Trophoblast cell (in vitro differentiated cells and primary cell): ENCODE measurements around the gene CACNA2D4.

Experiments
- DNase-seq, 2 donors: peaks; one replicate each; pipeline ENCODE4 v3.0.0-alpha.2; 2016
- H2AFZ ChIP-seq: 2 replicates; pipeline ENCODE4 v1.6.1; 2013; ENCODE audit warnings: low read length, moderate library complexity, mild to moderate bottlenecking; ENCODE audit not compliant: insufficient read depth, poor library complexity
- H2AK5ac ChIP-seq: 2 replicates; pipeline ENCODE4 v1.6.1; 2013; ENCODE audit warnings: mild to moderate bottlenecking, low read length
- H2BK120ac ChIP-seq: 2 replicates; pipeline ENCODE4 v1.6.1; 2013; ENCODE audit warnings: low read length, mild to moderate bottlenecking, moderate library complexity; ENCODE audit not compliant: insufficient read depth, poor library complexity
- H2BK12ac ChIP-seq: 2 replicates; pipeline ENCODE4 v1.6.1; 2013; ENCODE audit warnings: mild to moderate bottlenecking, low read length, moderate library complexity
- H2BK5ac ChIP-seq: 2 replicates; pipeline ENCODE4 v1.6.1; 2013; ENCODE audit warnings: low read length, low read depth, moderate library complexity, mild to moderate bottlenecking; ENCODE audit not compliant: poor library complexity
- H3K14ac ChIP-seq: 2 replicates; pipeline ENCODE4 v1.6.1; 2013; ENCODE audit warnings: mild to moderate bottlenecking, low read length
- H3K18ac ChIP-seq: 2 replicates; pipeline ENCODE4 v1.6.1; 2013; ENCODE audit warnings: mild to moderate bottlenecking, low read length
- H3K23ac ChIP-seq: 2 replicates; pipeline ENCODE4 v1.6.1; 2013; ENCODE audit warnings: low read length
- H3K27ac ChIP-seq: 2 replicates; pipeline ENCODE4 v1.5.1; 2013; ENCODE audit warnings: low read depth, mild to moderate bottlenecking, inconsistent platforms, low read length, moderate library complexity
- H3K27me3 ChIP-seq: 2 replicates; pipeline ENCODE4 v1.6.1; 2013; ENCODE audit warnings: inconsistent platforms, mild to moderate bottlenecking, low read length, moderate library complexity; ENCODE audit not compliant: insufficient read depth
- H3K36me3 ChIP-seq, 2 experiments: 1 replicate in 1 of 2; 2 replicates in 1 of 2; pipeline ENCODE4 v1.6.1; 2013; ENCODE audit warnings: low read length in 2 of 2, mild to moderate bottlenecking in 2 of 2, moderate library complexity in 1 of 2; ENCODE audit not compliant: insufficient read depth in 2 of 2, control insufficient read depth in 1 of 2
- H3K4ac ChIP-seq: 2 replicates; pipeline ENCODE4 v1.6.1; 2013; ENCODE audit warnings: low read depth, mild to moderate bottlenecking, low read length, moderate library complexity
- H3K4me1 ChIP-seq, 2 experiments: 1 replicate in 1 of 2; 2 replicates in 1 of 2; pipeline ENCODE4 v1.6.1; 2013; ENCODE audit warnings: low read length in 2 of 2, mild to moderate bottlenecking in 2 of 2, moderate library complexity in 1 of 2; ENCODE audit not compliant: insufficient read depth in 2 of 2, control insufficient read depth in 1 of 2
- H3K4me2 ChIP-seq: 2 replicates; pipeline ENCODE4 v1.6.1; 2013; ENCODE audit warnings: inconsistent platforms, mild to moderate bottlenecking, low read length, moderate library complexity
- H3K4me3 ChIP-seq: 2 replicates; pipeline ENCODE4 v1.5.1; 2013; ENCODE audit warnings: mild to moderate bottlenecking, low read depth, low read length, inconsistent platforms
- H3K79me1 ChIP-seq: one replicate; pipeline ENCODE4 v1.6.1; 2013; ENCODE audit warnings: low read length
- H3K79me2 ChIP-seq: 2 replicates; pipeline ENCODE4 v1.6.1; 2013; ENCODE audit warnings: low read length, mild to moderate bottlenecking; ENCODE audit not compliant: control insufficient read depth, insufficient read depth, poor library complexity
- H3K9ac ChIP-seq: 2 replicates; pipeline ENCODE4 v1.6.1; 2013; ENCODE audit warnings: mild to moderate bottlenecking, low read length
- H3K9me3 ChIP-seq: 2 replicates; pipeline ENCODE4 v1.6.1; 2013; ENCODE audit warnings: low read depth, mild to moderate bottlenecking, control low read depth, inconsistent platforms, low read length; ENCODE audit not compliant: insufficient read depth
- H4K12ac ChIP-seq: 2 replicates; pipeline ENCODE4 v1.6.1; 2013; ENCODE audit warnings: low read depth, mild to moderate bottlenecking, low read length, moderate library complexity
- H4K8ac ChIP-seq: 2 replicates; pipeline ENCODE4 v1.6.1; 2013; ENCODE audit warnings: low read depth, mild to moderate bottlenecking, low read length, moderate library complexity
- H4K91ac ChIP-seq: one replicate; pipeline ENCODE4 v1.6.1; 2013; ENCODE audit warnings: low read depth, mild to moderate bottlenecking, low read length, moderate library complexity
- WGBS: extraction: QIAGEN DNeasy Blood & Tissue Kit; methylation state at CpG from one replicate; pipeline ENCODE4 v1.1.7; 2013; ENCODE audit warnings: missing lambda C conversion rate; ENCODE audit not compliant: insufficient read length, insufficient coverage; ENCODE audit errors: extremely low coverage; 5-methylcytosine and 5-hydroxymethylcytosine counted together

The CACNA2D4 gene

GRCh38 chr12:1882405-1882804 lies 36.0 kb downstream of the CACNA2D4 start:
- Histone ChIP-seq H3K9me3 (peaks cover 6% of the 10 kb centered on the region), H2BK12ac (no peak overlapping the region), H3K18ac (no peak overlapping the region), H3K4me2 (no peak overlapping the region), H3K79me1 (no peaks in the 10 kb centered on the region), H3K4ac (no peak overlapping the region), H3K14ac (no peak overlapping the region), H2AFZ (no peak overlapping the region), H2BK120ac (no peak overlapping the region), H4K8ac (no peak overlapping the region), H2BK5ac (no peak overlapping the region), H3K79me2 (no peaks in the 10 kb centered on the region), H2AK5ac (no peak overlapping the region), H3K4me3 (no peak overlapping the region), H3K27ac (no peak overlapping the region), H3K27me3 (no peaks in the 10 kb centered on the region), H4K12ac (no peak overlapping the region), H3K23ac (no peak overlapping the region), H3K4me1 (no peaks in the 10 kb centered on the region), H3K9ac (no peak overlapping the region), H3K36me3 (no peaks in the 10 kb centered on the region), H4K91ac (no peak overlapping the region)
- no CpG with 5 or more reads among the region's 8 CpGs for WGBS
- DNase-seq: no peak

- Histone ChIP-seq H3K79me2 (no peaks in the 10 kb centered on the region), H4K91ac (no peak overlapping the region), H3K4me2 (no peak overlapping the region), H2BK12ac (no peak overlapping the region), H4K12ac (no peak overlapping the region), H3K27ac (no peak overlapping the region), H3K4me3 (no peak overlapping the region), H3K27me3 (no peaks in the 10 kb centered on the region), H3K9me3 (peaks cover 6% of the 10 kb centered on the region), H3K36me3 (no peaks in the 10 kb centered on the region), H4K8ac (no peak overlapping the region), H3K23ac (no peak overlapping the region), H3K79me1 (no peaks in the 10 kb centered on the region), H3K4ac (no peak overlapping the region), H3K4me1 (no peaks in the 10 kb centered on the region), H2BK5ac (no peak overlapping the region), H3K14ac (no peak overlapping the region), H3K18ac (no peak overlapping the region), H2BK120ac (no peak overlapping the region), H2AK5ac (no peak overlapping the region), H2AFZ (no peak overlapping the region), H3K9ac (no peak overlapping the region)
- WGBS: no CpG with 5 or more reads among the region's 3 CpGs
- no peak for DNase-seq
Observed at GRCh38 chr12:1881936-1882335, 36.5 kb downstream of the CACNA2D4 start.

GRCh38 chr12:1881301-1881700 lies 37.2 kb downstream of the CACNA2D4 start:
- no peak overlapping the region for H2BK5ac ChIP-seq
- no CpG with 5 or more reads among the region's 8 CpGs for WGBS
- H4K12ac ChIP-seq: no peak overlapping the region
- H3K9me3 ChIP-seq: peaks cover 3% of the 10 kb centered on the region
- no peaks in the 10 kb centered on the region for H3K79me2 ChIP-seq
- no peak overlapping the region for H3K9ac ChIP-seq
- H3K14ac ChIP-seq: no peak overlapping the region
- H3K79me1 ChIP-seq: no peaks in the 10 kb centered on the region
- no peak overlapping the region for H2BK12ac ChIP-seq
- DNase-seq: no peak
- H3K27me3 ChIP-seq: no peaks in the 10 kb centered on the region
- no peak overlapping the region for H3K23ac ChIP-seq
- H2AK5ac ChIP-seq: no peak overlapping the region
- no peak overlapping the region for H2BK120ac ChIP-seq
- H3K4me3 ChIP-seq: no peak overlapping the region
- H2AFZ ChIP-seq: no peak overlapping the region
- no peak overlapping the region for H4K8ac ChIP-seq
- no peak overlapping the region for H3K18ac ChIP-seq
- H3K4me1 ChIP-seq: no peaks in the 10 kb centered on the region
- H3K27ac ChIP-seq: no peak overlapping the region
- no peak overlapping the region for H4K91ac ChIP-seq
- H3K4me2 ChIP-seq: no peak overlapping the region
- H3K4ac ChIP-seq: no peak overlapping the region
- H3K36me3 ChIP-seq: no peaks in the 10 kb centered on the region

- no peak overlapping the region for H4K12ac ChIP-seq
- H3K14ac ChIP-seq: no peak overlapping the region
- H3K79me2 ChIP-seq: no peaks in the 10 kb centered on the region
- no peak overlapping the region for H3K9ac ChIP-seq
- H3K36me3 ChIP-seq: no peaks in the 10 kb centered on the region
- no peak overlapping the region for H4K8ac ChIP-seq
- H3K18ac ChIP-seq: no peak overlapping the region
- no CpG with 5 or more reads among the region's 7 CpGs for WGBS
- H2BK120ac ChIP-seq: no peak overlapping the region
- H3K27ac ChIP-seq: no peak overlapping the region
- no peaks in the 10 kb centered on the region for H3K4me1 ChIP-seq
- no peaks in the 10 kb centered on the region for H3K79me1 ChIP-seq
- H3K23ac ChIP-seq: no peak overlapping the region
- H2AFZ ChIP-seq: no peak overlapping the region
- H3K4me3 ChIP-seq: no peak overlapping the region
- peaks cover 2% of the 10 kb centered on the region for H3K9me3 ChIP-seq
- H3K27me3 ChIP-seq: no peaks in the 10 kb centered on the region
- H2BK12ac ChIP-seq: no peak overlapping the region
- DNase-seq: no peak
- H2AK5ac ChIP-seq: no peak overlapping the region
- H3K4ac ChIP-seq: no peak overlapping the region
- no peak overlapping the region for H2BK5ac ChIP-seq
- H3K4me2 ChIP-seq: no peak overlapping the region
- H4K91ac ChIP-seq: no peak overlapping the region
Observed at GRCh38 chr12:1880876-1881275, 37.6 kb downstream of the CACNA2D4 start.
